Measurements from ENCODE around the gene VCPKMT.

VCPKMT gene

DNA sequence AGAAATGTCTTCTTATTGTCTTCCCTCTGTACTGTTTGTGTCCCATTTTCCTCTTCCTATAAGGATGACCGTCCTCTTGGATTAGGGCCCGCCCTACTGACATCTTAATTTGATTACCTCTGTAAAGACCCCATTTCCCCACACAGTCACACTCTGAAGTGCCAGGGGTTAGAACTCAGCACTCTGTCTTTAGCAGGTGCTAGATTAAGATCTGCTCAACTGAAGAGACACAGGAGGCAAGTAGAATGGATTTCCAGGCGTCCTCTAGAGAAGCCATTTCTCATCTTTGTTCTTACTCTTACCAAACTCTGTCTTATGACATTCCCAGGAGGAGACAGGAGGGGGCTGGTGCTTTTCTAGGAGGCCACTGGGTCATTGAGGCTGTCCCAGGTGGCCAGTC lies 50.8 kb downstream of the VCPKMT start:
- DNase-seq (ENCODE audit: low read depth), result no peak

DNA sequence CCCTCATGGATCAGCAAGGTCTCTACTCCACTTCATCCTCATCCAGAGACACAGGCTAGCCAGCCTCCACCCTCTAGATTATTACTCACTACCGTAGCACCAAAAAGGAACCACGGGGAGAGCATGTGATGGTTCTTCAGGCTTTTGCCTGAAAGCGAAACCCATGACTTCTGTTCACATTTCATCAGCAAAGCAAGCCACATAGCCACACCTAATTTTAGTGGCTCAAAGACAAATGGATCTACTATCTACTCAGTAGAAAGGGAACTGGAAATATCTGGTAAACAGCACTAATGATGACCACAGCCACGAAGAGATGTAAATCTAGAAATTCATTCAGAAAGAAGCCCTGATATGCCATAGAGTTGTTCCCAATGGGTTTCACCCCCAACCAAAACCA lies 51.4 kb downstream of the VCPKMT start:
- no peak for DNase-seq (ENCODE audit: low read depth)

DNA sequence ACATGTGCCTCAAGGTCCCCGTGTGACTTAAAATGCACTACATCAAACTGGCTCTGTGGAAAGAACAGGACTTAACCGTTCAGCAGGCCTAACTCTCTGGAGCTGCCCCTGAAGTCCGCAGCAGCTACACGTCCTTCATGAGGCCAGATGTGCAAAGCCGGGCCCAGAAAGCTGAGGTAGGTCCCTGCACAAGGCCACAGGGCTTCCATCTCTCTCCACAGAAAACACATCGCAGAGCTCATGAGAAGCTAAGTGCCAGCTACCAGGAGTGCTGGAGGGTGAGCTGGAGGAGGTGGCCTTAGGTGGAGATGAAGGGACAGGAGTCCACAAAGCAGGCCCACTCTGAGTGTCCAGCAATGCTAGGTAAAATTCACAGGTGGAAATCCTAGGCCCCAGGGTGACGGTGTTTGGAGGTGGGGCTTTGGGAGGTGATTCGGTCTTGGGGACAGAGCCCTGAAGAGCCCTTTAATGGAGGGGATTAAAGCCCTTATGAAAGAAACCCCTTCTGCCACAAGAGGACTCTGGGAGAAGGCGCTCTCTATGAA lies 52.4 kb downstream of the VCPKMT start:
- no peak for DNase-seq (ENCODE audit: low read depth)

DNA sequence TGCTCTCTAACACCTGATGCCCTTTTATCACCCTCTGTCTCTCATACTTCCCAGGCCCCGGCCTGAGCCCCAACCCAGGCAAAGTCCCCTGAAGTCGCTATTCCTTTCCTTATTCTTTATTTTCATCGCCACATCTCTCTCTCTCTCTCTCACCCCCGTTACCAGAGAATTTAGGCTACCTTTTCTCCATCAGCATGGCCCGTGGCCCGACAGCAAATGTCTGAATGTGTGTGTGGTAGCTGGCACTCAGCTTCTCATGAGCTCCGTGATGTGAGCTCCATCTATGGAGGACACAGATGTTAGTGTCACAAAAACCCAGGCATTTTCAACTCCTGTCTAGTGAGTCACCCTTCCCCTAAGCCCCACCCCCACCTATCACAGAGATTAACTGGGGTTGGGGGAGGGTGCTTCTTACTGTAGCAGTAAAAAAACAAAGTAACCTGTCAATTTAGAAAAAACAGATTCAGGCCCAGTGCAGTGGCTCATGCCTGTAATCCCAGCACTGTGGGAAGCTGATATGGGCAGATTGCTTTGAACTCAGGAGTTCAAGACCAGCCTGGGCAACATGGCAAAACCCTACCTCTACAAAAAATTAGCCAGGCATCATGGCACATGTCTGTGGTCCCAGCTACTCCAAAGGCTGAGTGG lies 53.8 kb downstream of the VCPKMT start:
- peak; percentile 66 for DNase-seq (ENCODE audit: low read depth)

DNA sequence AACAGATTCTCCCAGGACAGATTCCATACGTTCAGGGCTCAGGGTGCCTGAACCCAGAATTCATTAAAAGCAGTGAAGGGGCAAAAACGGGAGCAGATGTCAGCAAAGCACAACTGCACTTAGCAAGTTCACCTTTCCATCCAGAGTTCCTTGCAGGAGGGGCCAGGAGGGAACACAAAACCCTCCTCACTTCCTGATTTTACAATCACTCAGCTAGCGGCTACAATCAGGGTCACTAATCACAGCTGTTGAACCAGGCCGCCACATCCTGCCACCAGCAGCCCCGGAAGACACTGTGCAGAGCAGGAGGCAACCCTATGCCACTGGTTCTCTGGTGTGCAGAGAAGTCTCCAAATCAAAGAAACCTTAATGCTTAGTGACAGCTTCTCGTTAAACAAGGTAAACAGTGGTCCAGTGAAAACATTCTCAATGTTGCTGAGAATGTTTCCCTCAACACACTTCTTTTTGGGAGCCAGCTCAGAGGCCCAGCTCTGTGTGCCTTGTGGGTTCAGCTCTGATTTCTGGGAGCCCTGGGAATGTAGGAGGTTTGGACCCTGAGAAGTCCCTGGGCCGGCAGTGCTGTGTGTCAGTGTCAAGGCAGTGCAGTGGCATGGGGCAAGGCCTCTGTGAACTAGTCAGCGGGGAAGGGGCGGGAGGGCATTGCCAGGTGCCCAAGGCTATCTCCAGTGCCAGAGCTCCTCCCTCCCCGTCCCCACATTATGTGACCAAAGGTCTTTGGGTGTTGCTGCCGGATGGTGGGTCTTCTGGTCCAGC lies 54.5 kb downstream of the VCPKMT start:
- DNase-seq (ENCODE audit: low read depth), result peak; percentile 46

DNA sequence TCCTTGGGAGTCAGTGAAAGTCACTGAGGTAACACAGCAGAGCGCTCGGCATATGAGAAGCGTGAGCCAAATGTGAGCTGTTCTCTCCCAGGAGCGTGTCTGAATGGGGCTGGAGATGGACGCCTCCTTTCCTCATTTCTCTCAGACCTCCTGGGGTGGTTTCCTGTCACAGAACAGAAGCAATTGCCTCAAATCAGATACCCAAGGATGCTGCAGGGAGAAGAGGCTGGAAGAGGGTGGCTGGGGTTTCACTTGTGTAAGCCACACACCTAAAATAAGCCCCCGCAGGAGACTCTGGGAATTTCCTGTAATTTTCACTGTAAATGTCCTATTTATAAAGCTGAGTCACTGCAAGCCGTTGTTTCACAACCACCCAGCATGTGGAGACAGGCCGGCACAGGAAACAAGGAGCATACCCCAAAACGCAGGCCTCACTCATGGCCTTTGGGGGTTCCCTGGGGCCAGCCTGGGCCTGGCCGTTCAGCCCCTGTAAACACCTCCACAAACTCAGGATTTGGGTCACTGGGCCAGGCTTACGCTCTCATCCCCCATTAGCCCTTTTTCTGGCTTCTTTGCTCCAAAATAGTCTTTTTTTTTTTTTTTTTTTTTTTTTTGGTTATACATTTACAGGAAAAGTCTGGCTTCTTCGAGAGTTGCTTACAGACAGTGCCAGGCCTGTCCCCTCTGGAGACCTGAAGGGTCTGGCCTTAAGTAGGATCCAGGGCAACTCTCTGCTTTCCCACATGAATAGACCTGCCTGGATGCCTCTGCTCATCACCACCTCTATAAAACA lies 55.3 kb downstream of the VCPKMT start:
- DNase-seq (ENCODE audit: low read depth), result peak; percentile 41

DNA sequence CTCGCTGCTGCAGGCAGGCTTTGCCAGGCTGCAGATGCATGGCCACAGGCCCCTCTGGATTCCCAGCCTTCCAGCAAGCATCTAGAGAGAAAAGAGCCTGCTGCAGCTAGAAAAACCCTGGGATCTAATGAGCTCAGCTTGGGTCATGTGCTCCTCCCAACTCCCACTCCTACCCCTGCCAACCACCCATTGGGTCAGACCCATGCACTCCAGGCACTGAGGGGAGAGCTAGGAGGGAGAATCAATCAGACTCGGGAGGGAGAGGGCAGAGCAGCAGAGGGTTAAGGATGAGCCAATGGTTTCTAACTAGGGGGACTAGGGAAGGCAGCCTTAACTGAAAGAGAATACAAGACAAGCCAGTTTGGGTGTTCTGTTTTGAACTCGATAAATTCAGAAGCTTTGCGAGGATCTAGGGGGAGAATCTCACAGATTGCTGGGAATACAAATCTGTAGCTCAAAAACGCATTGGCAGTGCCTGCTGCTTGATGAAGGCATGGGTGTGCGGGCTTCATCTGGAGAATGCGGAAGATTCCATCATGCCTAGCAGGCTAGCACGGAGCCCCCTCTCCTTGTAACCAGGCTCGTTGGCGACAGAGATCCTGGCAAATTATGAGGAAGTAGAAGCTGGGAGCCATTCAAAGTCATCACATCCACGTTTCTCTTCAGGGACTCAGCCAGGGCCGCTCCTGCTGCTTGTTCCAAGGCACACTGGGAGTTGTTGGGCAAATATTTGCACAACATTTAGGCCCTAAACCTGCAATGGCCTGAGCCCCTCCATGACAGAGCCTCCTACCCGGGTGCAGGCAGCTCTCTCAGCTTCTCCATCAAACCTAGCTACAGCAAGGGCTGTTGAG lies 56.4 kb downstream of the VCPKMT start:
- no peak for DNase-seq (ENCODE audit: low read depth)

Measured in activated gamma-delta T cell treated with anti-CD3 and anti-CD28 coated beads, Interleukin-2, amount 50 U/mL, for 16 hours (primary cell).